Stimulated activated CD4-positive, alpha-beta T cell treated with anti-CD3 and anti-CD28 coated beads, Interleukin-15, amount 100 ng/mL, for 48 hours (primary cell): Measurements from ENCODE around the gene RASGRP1.

Source experiments
- DNase-seq, 2 donors: peaks; one replicate each; pipeline ENCODE4 v3.0.0-alpha.2; 2020; ENCODE audit warnings: low read depth in 2 of 2

RASGRP1 gene

DNA sequence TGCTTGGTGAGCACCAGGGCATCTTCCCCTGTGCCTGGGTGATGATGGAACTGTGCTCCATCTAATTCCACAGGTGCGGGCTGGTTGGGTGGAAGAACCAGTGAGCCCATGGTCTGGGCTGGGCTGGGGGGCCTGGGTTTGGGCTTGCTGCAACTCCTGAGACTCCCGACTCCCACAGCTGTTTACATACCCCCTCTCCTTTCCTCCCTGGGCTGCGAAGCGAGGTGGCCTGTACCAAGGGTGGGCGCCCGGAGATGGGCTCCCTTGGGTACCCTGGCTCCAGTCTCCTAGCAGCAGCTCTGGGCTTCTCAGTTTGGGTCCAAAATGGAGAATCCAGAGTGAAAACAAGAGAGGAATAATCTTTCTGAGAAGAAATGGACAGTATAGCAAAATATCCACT lies 105.1 kb downstream of the RASGRP1 start:
- no peak for DNase-seq

DNA sequence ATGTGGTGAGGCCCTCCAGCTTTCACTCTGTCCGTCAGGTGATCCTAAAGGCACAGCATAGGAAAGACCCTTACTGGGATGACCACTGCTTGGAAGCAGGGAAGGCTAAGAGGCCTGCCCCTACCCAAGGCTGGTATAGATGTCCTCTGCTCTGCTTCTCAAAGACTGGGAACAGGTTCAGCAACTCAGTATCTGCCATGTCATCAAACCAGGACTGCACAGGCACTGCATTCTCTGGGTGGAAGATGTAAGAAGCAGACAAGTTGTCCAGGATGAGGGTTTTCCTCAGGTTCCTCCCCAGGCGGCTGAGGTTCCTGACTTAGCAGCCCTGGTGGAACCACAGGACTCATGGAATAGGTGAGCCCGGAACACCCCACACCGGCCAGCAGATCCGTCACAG lies 106.0 kb downstream of the RASGRP1 start:
- no peak for DNase-seq

DNA sequence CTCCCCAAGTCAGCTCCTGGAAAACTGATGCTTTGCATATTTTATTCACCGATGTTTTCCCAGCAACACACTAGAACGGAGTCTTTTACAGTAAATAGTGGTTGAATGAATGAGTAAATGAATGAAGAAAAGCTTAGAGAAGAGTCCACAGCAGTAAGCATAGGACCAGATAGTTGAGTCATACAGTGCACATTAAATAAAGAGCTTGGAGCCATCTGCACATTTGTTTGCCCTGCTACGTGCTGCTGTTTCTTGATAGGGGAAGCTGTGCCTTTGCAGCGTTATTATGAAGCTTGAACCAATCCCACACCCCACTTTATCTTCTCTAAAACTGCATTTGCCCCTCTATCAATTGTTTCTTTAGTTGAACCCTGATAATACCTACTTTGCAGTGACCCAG lies 109.5 kb downstream of the RASGRP1 start:
- no peak for DNase-seq

DNA sequence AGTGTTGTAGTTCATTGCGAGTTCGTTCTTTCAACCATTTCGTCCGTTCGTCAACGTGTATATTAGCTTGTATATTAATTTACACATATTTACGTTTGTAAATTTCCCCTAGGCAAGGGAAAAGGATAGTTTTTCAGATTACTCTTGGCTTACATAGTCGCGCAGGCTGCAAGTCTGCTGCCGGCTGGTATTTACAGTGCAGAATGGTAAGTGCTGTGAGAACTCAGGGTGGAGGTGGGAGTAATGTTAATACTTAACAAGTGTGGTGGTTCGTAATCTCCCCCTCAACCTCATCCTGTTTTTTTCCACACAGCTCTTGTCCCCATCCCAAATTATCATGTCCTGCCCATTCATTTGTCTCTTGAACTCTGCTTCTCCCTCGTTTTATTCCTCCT lies 109.9 kb downstream of the RASGRP1 start:
- no peak for DNase-seq

DNA sequence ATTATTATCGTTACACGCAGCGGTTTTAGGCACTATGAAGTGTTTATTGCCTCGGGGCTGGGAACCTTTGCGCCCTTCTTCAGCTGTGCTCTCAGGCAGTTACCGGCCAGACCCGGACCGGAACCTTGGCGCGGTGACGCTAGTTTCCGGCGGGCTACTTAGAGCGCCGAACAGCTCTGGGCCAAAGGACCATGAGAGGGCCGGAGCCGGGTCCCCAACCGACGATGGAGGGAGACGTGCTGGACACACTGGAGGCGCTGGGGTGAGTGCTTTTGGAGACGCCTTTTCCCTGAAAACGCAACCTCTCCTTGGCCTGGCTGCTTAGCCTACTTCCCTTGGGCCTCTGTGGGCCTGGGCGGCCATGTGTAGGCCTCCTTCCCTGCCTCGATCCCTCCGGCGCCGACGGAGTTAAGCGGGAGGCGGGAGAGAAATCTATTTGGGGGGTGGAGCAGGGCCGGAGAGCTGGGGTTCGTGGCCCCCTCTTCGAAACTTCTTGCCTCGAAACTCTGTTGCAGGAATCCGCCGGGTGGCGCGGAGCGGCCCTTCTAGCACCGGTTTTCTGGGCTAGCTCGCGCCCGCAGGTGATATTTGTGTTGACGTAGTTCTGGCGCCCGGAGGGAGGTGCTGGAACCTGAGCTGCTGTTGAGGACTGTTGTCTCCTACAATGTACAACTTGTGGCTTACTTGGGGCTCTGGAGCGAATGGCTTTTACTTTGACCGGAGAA lies 110.5 kb downstream of the RASGRP1 start, which contains the start of gene FAM98B:
Gene FAM98B (plus strand): TSS at position 157 of the 725 bp plus-strand sequence. CDS start 35 bp downstream, at position 192.
- DNase-seq = peak; percentile 73 to 85

DNA sequence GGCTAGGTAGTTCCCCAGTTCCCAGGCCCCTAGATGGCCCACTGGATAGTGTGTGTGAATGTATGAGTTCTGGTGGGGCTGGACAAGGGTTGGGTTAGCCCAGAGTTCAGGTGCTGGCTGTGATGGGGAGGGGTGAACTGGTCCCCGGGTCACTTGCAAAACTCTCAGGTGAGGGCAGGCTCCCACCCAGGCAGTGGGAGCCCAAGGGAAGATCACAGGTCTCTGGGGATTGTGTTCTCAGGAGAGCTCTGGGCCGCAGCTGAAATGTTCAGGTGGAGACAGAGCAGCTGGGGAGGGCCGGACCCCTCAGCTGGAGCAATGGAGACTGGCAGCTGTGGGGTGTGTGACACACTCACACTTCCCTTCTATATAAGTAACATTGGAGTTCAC lies 123.5 kb downstream of the RASGRP1 start:
- DNase-seq = no peak

DNA sequence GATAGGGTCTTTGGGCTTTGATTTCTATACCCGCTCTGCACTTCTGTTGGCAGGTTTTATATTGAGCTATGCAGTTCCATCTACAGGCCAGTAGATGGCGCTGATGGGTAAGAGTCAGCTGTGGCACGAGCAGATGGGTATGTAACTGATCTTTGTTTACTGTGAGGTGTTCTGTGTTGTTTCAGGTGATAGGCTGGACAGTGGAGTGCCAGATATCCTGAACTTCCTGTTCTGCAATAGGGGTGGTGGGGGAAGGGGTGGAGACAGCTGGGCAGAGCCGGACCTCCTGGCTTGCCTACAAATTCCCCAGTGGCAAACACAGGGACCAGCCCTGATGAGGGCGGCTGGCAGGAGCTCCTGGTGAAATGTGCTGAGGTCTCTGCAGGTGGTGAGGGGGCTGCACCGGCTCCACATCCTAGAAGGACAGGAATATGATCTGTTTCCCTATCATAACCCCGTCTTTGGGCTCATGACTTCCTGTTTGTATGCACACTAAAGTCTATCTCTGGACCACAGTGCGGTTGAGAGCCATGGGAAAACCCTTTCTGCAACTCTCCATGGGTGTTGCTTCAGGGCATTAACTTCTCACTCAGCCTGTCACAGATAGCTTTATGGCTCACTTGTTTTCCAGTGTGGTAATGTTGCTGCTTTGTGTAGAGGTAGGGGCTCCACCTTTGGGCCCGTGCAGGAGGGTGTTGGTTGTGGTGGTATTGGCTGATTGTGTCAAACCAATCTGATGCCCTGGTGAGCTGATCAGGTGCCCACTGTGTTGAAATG lies 124.1 kb downstream of the RASGRP1 start:
- peak in 1 of 2 donors; percentile 28 for DNase-seq
